ENCODE data around the gene TMEM53. TPM values are rescaled to one million over a fixed set of nuclear protein-coding genes. Genes with fewer than 3 reads are reported as not detected.

TMEM53 gene
- total RNA-seq, 4 donors from 2014 or later: 3.9 to 10.4 (median 8.0) TPM

DNA sequence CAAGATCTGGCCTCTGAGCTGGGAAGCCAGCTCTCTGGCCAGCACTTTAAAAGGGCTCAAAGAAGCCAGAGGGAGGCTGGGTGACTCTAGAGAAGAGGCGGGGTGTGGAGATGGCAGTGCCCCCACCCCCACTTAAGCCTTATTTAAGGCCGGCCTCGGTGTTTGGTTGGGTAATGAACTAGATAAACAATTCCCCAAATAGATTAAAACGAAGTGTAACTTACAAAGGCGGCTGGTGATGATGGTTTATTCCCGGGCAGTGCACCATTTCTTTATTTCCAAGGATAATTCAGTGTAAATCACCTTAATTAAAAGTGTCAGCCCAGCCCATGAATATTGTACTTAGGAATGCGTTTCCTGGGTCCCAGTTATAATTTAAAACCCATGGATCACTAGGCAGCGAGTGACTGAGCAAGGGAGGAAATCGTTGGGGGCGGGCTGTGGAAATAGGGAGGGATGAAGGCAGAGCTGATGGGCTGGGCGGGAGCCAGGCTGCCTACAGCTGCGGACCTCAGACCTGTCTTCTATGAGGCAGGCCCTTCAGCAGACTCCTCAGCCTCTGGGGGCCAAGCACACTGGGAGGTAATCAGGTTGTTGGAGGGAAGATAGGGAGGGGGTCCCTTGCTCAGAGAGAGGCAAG, 54.9 kb downstream of the TMEM53 start:
- 55 to 65% methylated on average over 12 of the region's 12 CpGs for WGBS, 2 donors
- peaks cover 4 to 9% of the 10 kb centered on the region in 2 donors for H3K4me1 ChIP-seq
- intact Hi-C loops (cut with DNase I): no loop called here
- H3K36me3 ChIP-seq: no peaks in the 10 kb centered on the region
- no peaks in the 10 kb centered on the region for H3K27me3 ChIP-seq
- no peak overlapping the region for H3K4me3 ChIP-seq (replicated peaks in 1 of 3)
- no peak for TF ChIP-seq POLR2A (IDR thresholded peaks at IDR 0.05)
- TF ChIP-seq, protein P1, sequence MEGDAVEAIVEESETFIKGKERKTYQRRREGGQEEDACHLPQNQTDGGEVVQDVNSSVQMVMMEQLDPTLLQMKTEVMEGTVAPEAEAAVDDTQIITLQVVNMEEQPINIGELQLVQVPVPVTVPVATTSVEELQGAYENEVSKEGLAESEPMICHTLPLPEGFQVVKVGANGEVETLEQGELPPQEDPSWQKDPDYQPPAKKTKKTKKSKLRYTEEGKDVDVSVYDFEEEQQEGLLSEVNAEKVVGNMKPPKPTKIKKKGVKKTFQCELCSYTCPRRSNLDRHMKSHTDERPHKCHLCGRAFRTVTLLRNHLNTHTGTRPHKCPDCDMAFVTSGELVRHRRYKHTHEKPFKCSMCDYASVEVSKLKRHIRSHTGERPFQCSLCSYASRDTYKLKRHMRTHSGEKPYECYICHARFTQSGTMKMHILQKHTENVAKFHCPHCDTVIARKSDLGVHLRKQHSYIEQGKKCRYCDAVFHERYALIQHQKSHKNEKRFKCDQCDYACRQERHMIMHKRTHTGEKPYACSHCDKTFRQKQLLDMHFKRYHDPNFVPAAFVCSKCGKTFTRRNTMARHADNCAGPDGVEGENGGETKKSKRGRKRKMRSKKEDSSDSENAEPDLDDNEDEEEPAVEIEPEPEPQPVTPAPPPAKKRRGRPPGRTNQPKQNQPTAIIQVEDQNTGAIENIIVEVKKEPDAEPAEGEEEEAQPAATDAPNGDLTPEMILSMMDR (IDR thresholded peaks at IDR 0.05): no peak
- DNase-seq: no peak
- H3K27ac ChIP-seq: no peak overlapping the region
- no peaks in the 10 kb centered on the region for H3K9me3 ChIP-seq

DNA sequence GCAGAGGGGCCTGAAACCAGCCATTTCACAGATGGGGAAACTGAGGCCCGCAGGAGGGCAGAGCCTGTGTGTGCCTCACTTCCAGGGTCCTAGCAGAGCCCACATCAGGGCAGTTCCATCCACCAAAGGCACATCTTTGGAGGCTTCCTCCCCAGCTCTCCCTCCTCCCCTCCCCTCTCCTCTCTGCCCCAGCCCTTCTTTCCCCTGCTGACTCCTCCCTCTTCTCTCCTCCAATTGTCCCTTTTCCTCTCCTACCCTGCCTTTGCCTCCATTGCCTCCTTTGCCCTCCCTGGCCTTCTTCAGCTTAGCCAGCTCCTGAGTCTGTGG, 56.6 kb downstream of the TMEM53 start:
- H3K27ac ChIP-seq: no peak overlapping the region
- no peaks in the 10 kb centered on the region for H3K36me3 ChIP-seq
- TF ChIP-seq POLR2A (IDR thresholded peaks at IDR 0.05): no peak
- TF ChIP-seq, protein P1 (IDR thresholded peaks at IDR 0.05): no peak
- H3K4me3 ChIP-seq (replicated peaks in 1 of 3): no peak overlapping the region
- 87 to 89% methylated on average over 1 of the region's 1 CpG for WGBS, 2 donors
- no peak for DNase-seq
- no peaks in the 10 kb centered on the region for H3K9me3 ChIP-seq
- peaks cover 4 to 9% of the 10 kb centered on the region in 2 donors for H3K4me1 ChIP-seq
- intact Hi-C loops (cut with DNase I): no loop called here
- H3K27me3 ChIP-seq: no peaks in the 10 kb centered on the region

DNA sequence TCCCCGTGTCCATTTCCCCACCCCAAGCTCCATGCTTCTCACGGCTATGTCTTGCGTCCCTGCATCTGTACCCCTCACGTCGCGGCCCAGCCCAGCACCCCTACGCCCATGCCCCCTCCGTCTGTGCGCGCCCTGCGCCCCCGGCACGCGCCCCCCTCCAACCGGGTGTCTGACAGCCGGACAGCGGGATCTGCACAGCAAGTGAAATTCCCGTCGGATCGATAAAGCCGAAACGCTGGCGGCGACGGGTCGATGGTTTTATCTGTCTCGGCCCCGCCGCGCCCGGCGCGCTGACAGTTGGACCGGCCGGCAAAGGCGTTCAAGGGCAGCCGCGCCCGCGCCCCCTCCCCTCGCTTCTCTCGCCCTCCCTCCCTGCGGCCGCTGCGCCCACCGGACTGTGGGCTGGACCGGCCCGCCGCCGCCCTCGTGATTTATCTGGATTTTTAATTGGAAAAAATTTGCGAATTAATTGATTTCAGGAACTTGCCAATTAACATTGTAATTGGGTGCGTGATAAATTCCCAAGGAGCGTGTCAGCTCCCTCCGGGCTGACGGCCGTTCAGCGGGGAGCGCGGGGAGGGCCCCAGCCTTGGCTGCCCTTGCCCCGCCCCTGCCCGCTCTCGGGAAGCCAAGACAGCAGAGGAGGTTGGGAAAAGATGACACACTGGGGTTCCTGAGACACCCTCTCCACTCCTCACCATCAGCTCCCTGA, 57.1 kb downstream of the TMEM53 start:
- Histone ChIP-seq H3K36me3 (no peaks in the 10 kb centered on the region), H3K27me3 (no peaks in the 10 kb centered on the region), H3K4me3 (replicated peaks in 1 of 3) (peak overlapping the region in 2 of 3 donors; percentile 4 to 24), H3K9me3 (no peaks in the 10 kb centered on the region), H3K27ac (no peak overlapping the region), H3K4me1 (peaks cover 4 to 9% of the 10 kb centered on the region in 2 donors)
- no peak for TF ChIP-seq POLR2A (IDR thresholded peaks at IDR 0.05)
- TF ChIP-seq, protein P1 (IDR thresholded peaks at IDR 0.05): no peak
- intact Hi-C loops (cut with DNase I): no loop called here
- 22 to 24% methylated on average over 29 to 63 of the region's 63 CpGs for WGBS, 2 donors
- peak in 1 of 2 donors; percentile 8 for DNase-seq

DNA sequence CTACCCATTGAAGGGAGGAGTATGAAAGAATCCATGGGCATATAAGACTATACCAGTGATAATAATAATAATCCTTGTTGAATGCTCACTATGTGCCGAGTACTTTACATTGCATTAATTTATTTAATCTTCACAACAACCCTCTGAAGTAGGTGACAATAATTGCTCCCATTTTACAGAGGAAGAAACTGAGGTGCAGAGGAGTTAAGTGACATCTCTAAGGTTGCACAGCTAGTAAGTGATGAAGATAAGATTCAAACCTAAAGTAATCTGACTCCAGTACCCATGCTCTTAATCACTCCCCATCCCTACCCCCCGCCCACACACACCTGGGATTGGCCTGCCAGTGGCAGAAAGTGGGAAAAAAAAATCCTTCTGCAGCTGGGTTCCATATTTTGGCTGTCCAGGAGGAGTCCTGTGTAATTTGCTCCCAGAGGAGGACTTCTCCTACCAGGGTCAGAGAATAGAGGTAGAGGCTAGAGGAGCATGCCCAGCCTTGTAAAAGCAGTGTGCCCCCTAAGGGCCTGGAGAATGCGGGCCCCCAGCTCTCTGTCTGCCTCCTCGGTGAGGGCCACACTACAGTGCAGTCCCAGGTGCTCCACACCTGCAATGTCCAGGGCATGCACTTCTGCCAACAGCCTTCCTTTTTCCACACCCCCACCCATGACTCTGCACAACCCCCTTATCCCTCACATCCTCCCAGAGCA, 57.8 kb downstream of the TMEM53 start:
- no peak for TF ChIP-seq POLR2A (IDR thresholded peaks at IDR 0.05)
- TF ChIP-seq, protein P1 (IDR thresholded peaks at IDR 0.05): no peak
- H3K36me3 ChIP-seq: no peaks in the 10 kb centered on the region
- H3K27ac ChIP-seq: no peak overlapping the region
- H3K4me1 ChIP-seq: peaks cover 4 to 9% of the 10 kb centered on the region in 2 donors
- DNase-seq: no peak
- H3K9me3 ChIP-seq: no peaks in the 10 kb centered on the region
- intact Hi-C loops (cut with DNase I): no loop called here
- 68 to 81% methylated on average over 4 of the region's 4 CpGs for WGBS, 2 donors
- H3K27me3 ChIP-seq: no peaks in the 10 kb centered on the region
- peak overlapping the region in 1 of 3 donors; percentile 24 for H3K4me3 ChIP-seq (replicated peaks in 1 of 3)

DNA sequence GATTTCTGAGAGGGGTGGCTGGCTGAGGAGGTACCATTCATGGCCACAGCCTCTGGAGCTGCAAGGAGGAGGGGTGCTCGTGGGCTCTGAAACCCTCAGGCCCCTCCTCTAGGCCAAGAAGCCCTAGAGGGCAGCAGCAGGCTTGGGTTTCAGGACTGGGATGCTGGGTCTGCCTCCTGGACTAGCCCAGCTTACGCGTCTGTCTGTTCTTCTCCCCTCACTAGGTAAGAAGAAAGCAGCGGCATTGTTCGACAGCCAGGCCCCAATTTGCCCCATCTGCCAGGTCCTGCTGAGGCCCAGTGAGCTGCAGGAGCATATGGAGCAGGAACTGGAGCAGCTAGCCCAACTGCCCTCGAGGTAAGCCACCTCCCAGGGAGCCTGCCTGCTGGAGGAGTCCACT, 60.3 kb downstream of the TMEM53 start:
- WGBS, 2 donors: 85 to 89% methylated on average over 3 to 6 of the region's 6 CpGs
- Histone ChIP-seq H3K27ac (no peak overlapping the region), H3K27me3 (peaks cover 3% of the 10 kb centered on the region), H3K4me1 (peaks cover 4 to 9% of the 10 kb centered on the region in 2 donors), H3K36me3 (no peaks in the 10 kb centered on the region), H3K4me3 (replicated peaks in 1 of 3) (no peak overlapping the region), H3K9me3 (no peaks in the 10 kb centered on the region)
- no peak for DNase-seq
- intact Hi-C loops (cut with DNase I): no loop called here
- TF ChIP-seq, protein P1 (IDR thresholded peaks at IDR 0.05): no peak
- no peak for TF ChIP-seq POLR2A (IDR thresholded peaks at IDR 0.05)

Data from thyroid gland (tissue), 4 donors.